ENCODE results near the gene GPC6.

DNA sequence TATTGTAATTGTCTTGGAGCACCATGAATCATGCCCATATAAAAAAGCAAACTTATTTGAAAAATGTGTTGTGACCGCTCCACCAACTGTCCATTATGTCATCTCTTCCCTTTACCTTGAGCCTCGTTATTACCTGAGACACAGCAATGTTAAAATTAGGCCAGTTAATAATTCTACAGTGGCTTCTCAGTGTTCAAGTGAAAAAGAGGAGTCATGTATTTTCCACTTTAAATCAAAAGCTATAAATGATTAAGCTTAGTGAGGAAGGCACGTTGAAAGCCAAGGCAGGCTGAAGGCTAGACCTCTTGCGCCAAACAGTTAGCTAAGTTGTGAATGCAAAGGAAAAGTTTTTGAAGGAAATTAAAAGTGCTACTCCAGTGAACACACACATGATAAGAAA lies 210.5 kb downstream of the GPC6 start:
- TF ChIP-seq CTCF (IDR thresholded peaks at IDR 0.05; ENCODE audit: poor library complexity) (no peak), EZH2 (IDR thresholded peaks at IDR 0.05; ENCODE audit: borderline replicate concordance) (no peak), EZH2phosphoT487 (IDR thresholded peaks at IDR 0.05; ENCODE audit: low read depth, severe bottlenecking, unreplicated experiment) (no peak)
